NCI-H2227 treated with DMSO at 0.1 percent for 48 hours (cell line): ENCODE data around the gene GGCX.
"Not testable (repeated sequence)": the region's sequence is repeated elsewhere in the genome, so short reads cannot be mapped to it uniquely, and the experiment has no call there.

Source experiments
- DNase-seq: peaks from one replicate; lab custom pipeline; 2025; lab: John Stamatoyannopoulos, UW

The GGCX gene

GRCh38 chr2:85561280-85562212 lies at the start of gene GGCX:
Gene GGCX (minus strand): TSS chr2:85561493. CDS start chr2:85561428, 65 bp downstream.
- peak; percentile 96 for DNase-seq

GRCh38 chr2:85607268-85608215 lies 46.2 kb upstream of the GGCX start:
- no peak for DNase-seq

GRCh38 chr2:85606116-85606455 lies 44.8 kb upstream of the GGCX start:
- DNase-seq, result no peak

GRCh38 chr2:85605406-85606115 lies 44.3 kb upstream of the GGCX start:
- no peak for DNase-seq

- no peak for DNase-seq
Observed at GRCh38 chr2:85604568-85605339, 43.5 kb upstream of the GGCX start.

- not testable (repeated sequence) for DNase-seq
Observed at GRCh38 chr2:85604133-85604444, 42.8 kb upstream of the GGCX start.

- peak; percentile 87 for DNase-seq
Observed at GRCh38 chr2:85602476-85603234, 41.4 kb upstream of the GGCX start, which contains the start of gene TMEM150A. Gene TMEM150A (minus strand): TSS chr2:85602698. CDS start chr2:85601948, 750 bp downstream.

GRCh38 chr2:85601771-85602475 lies 40.6 kb upstream of the GGCX start:
- no peak for DNase-seq

- no peak for DNase-seq
Observed at GRCh38 chr2:85600951-85601770, 39.9 kb upstream of the GGCX start.

GRCh38 chr2:85600235-85600575 lies 38.9 kb upstream of the GGCX start:
- DNase-seq, result no peak

- no peak for DNase-seq
Observed at GRCh38 chr2:85599468-85600234, 38.4 kb upstream of the GGCX start.

GRCh38 chr2:85598594-85599340 lies 37.5 kb upstream of the GGCX start:
- no peak for DNase-seq

- DNase-seq, result no peak
Observed at GRCh38 chr2:85597241-85597640, 35.9 kb upstream of the GGCX start.

GRCh38 chr2:85596486-85597143 lies 35.3 kb upstream of the GGCX start:
- DNase-seq, result no peak

GRCh38 chr2:85596026-85596333 lies 34.7 kb upstream of the GGCX start:
- DNase-seq, result no peak

- peak; percentile 98 for DNase-seq
Observed at GRCh38 chr2:85595301-85596025, 34.2 kb upstream of the GGCX start, which contains the start of gene RNF181. Gene RNF181 (plus strand): TSS chr2:85595745. CDS start chr2:85595764, 19 bp downstream.
